Upper lobe of right lung (tissue), 1 donor: ENCODE data around the gene RILPL1. TPM values are rescaled to one million over a fixed set of nuclear protein-coding genes. Genes with fewer than 3 reads are reported as not detected.
"Not testable (repeated sequence)": the region's sequence is repeated elsewhere in the genome, so short reads cannot be mapped to it uniquely, and the experiment has no call there.

Experiments used
- ATAC-seq: fragments of 200-7000 bp; cut with Tn5 transposase; one replicate; pipeline ENCODE4 v1.9.1; 2020; ENCODE audit warnings: mild to moderate bottlenecking, moderate library complexity
- DNase-seq: peaks from one replicate; pipeline ENCODE4 v3.0.0-alpha.2; 2020
- H3K27ac ChIP-seq: fragments of 200-600 bp; one replicate; pipeline ENCODE4 v1.8.0; 2022
- H3K27me3 ChIP-seq: fragments of 200-600 bp; one replicate; pipeline ENCODE4 v1.8.0; 2022; ENCODE audit warnings: mild to moderate bottlenecking
- H3K36me3 ChIP-seq: fragments of 200-600 bp; one replicate; pipeline ENCODE4 v1.8.0; 2022
- H3K4me1 ChIP-seq: fragments of 200-600 bp; one replicate; pipeline ENCODE4 v1.8.0; 2022
- H3K4me3 ChIP-seq: fragments of 200-600 bp; one replicate; pipeline ENCODE4 v1.8.0; 2022; ENCODE audit warnings: mild to moderate bottlenecking
- H3K9me3 ChIP-seq: fragments of 200-600 bp; one replicate; pipeline ENCODE4 v1.8.0; 2022
- CTCF ChIP-seq: fragments of 200-600 bp; IDR thresholded peaks from one replicate; pipeline ENCODE4 v1.8.0; 2022; ENCODE audit warnings: antibody characterized with exemption
- intact Hi-C: fragments of 100-400 bp; cut with DNase I; formaldehyde crosslinking; loops from one replicate; pipeline ENCODE4 v1.11.0; 2022
- total RNA-seq: library from RNA; stranded (reverse); fragmentation: NEBNext Ultra II Directional; extraction: Animal tissue kit (Norgen Biotek cat#: 25700); gene quantifications from one replicate; pipeline ENCODE4 v1.2.1, GENCODE V29; 2021
- donor health status: DM: no; HTN: yes; CAD: no; lungs with severe emphysema.

Gene RILPL1
- total RNA-seq, 1 donor from 2014 or later: 17.9 TPM

DNA sequence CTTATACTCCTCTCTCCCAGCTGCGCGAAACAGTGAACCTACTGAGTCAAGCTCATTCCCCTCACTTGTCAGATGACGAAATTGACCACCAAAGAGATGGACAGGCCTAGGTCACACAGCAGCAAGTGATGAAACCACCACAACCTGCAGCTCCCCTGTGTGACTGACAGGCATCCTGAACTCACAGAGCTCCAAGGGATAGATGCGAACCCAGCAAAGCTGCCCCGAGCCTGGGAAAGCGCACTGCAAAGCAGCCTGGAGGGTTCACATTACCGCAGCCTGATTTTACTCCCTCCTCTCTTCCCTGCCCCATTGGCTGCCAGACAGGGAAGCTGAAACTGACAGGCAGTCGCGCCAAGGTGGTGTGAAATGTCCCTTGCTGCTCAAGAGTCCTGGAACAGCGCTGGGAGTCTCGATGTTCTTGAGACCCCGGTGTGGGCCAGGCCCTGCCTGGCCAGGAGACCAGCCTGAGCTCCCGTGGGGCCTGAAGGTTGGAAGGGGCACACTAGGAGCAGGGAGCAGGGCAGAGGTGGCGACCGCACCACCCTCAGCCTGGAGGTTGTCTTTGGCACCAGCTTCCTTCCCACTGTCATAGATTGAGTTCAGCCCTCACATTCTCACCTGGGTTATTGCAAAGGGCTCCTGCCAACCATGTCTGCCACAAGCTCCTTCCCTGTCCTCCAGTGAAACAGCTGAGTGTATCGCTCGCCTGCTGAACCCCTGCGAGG is 39.2 kb downstream of the RILPL1 start:
- intact Hi-C loops: no loop called here
- Histone ChIP-seq H3K9me3 (no peaks in the 10 kb centered on the region), H3K4me3 (no peak overlapping the region), H3K4me1 (no peaks in the 10 kb centered on the region), H3K27ac (no peak overlapping the region), H3K27me3 (no peaks in the 10 kb centered on the region), H3K36me3 (peaks cover 22% of the 10 kb centered on the region)
- no peak for DNase-seq
- no peak for TF ChIP-seq CTCF
- no peak for ATAC-seq

- H3K4me3 ChIP-seq, H3K9me3 ChIP-seq, intact Hi-C loops, H3K27me3 ChIP-seq, ATAC-seq, DNase-seq, H3K27ac ChIP-seq, H3K4me1 ChIP-seq: not testable (repeated sequence)
- H3K36me3 ChIP-seq: peaks cover 10% of the 10 kb centered on the region
Measured at GRCh38 chr12:123492339-123493039, 41.0 kb downstream of the RILPL1 start.

DNA sequence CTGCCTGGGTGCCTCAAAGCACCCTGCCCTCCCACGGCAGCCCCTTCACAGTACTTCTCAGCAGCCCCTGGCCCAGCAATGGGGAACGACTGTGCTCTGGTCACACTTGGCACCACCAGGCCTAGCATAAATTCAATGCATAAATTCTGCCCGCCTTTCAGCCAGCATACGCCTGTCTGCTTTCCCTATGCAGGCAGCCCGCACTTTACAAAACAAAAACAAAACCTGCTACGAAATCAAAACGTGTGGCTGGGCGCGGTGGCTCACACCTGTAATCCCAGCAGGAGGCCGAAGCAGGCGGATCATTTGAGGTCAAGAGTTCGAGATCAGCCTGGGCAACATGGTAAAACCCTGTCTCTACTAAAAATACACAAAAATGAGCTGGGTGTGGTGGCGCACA is 42.0 kb downstream of the RILPL1 start:
- H3K27me3 ChIP-seq: no peaks in the 10 kb centered on the region
- no peak overlapping the region for H3K27ac ChIP-seq
- DNase-seq: no peak
- no peaks in the 10 kb centered on the region for H3K9me3 ChIP-seq
- no peak overlapping the region for H3K4me3 ChIP-seq
- H3K4me1 ChIP-seq: no peaks in the 10 kb centered on the region
- peaks cover 2% of the 10 kb centered on the region for H3K36me3 ChIP-seq
- intact Hi-C loops: no loop called here
- no peak for ATAC-seq
- no peak for TF ChIP-seq CTCF

GRCh38 chr12:123491056-123491455 is 42.5 kb downstream of the RILPL1 start:
- Histone ChIP-seq H3K4me3 (no peak overlapping the region), H3K36me3 (no peaks in the 10 kb centered on the region), H3K27ac (no peak overlapping the region), H3K9me3 (no peaks in the 10 kb centered on the region), H3K27me3 (no peaks in the 10 kb centered on the region), H3K4me1 (no peaks in the 10 kb centered on the region)
- TF ChIP-seq CTCF: no peak
- ATAC-seq: no peak
- intact Hi-C loops: no loop called here
- DNase-seq: no peak

- no peak for TF ChIP-seq CTCF
- Histone ChIP-seq H3K4me1 (no peaks in the 10 kb centered on the region), H3K4me3 (no peak overlapping the region), H3K27ac (no peak overlapping the region), H3K9me3 (no peaks in the 10 kb centered on the region), H3K27me3 (no peaks in the 10 kb centered on the region), H3K36me3 (no peaks in the 10 kb centered on the region)
- no peak for DNase-seq
- intact Hi-C loops: no loop called here
- peak; percentile 81 for ATAC-seq
Measured at GRCh38 chr12:123490089-123490488, 43.4 kb downstream of the RILPL1 start.

DNA sequence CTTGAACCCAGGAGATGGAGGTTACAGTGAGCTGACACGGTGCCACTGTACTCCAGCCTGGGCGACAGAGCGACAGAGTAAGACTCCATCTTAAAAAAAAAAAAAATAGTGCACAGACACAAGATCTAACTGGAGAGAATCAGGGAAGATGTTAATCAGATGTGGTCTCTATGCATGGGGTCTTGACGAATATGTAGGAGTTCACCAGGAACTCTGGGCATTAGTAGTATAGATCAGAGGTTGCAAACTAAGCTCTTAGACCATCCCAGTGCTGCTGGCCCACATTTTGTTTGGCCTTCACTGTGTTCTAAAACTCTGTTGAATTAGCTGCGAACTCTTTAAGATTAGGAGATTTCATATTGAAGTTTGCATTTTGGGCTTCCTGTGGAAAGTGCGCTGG is 43.9 kb downstream of the RILPL1 start:
- Histone ChIP-seq H3K4me1 (no peaks in the 10 kb centered on the region), H3K4me3 (no peak overlapping the region), H3K27ac (no peak overlapping the region), H3K27me3 (no peaks in the 10 kb centered on the region), H3K36me3 (no peaks in the 10 kb centered on the region), H3K9me3 (no peaks in the 10 kb centered on the region)
- DNase-seq (no peak), ATAC-seq (no peak)
- no peak for TF ChIP-seq CTCF
- intact Hi-C loops: no loop called here
